Fibroblast of lung (primary cell): ENCODE data around the gene LMNTD2.

ENCODE experiments used
- EZH2 ChIP-seq: IDR thresholded peaks from 2 replicates; pipeline ENCODE4 v1.5.1; 2012; ENCODE audit warnings: low read length, control low read depth, mild to moderate bottlenecking; ENCODE audit errors: missing control alignments
- TF ChIP-seq, protein P1 (sequence below), 2 donors: IDR thresholded peaks in 1 of 2; conservative IDR thresholded peaks in 1 of 2; 1 replicate in 1 of 2; 2 replicates in 1 of 2; pipeline ENCODE4 v1.5.1; 2011 to 2012; ENCODE audit warnings: low read length in 2 of 2, control low read depth in 1 of 2, inconsistent platforms in 1 of 2, low read depth in 1 of 2, mild to moderate bottlenecking in 1 of 2

DNA sequence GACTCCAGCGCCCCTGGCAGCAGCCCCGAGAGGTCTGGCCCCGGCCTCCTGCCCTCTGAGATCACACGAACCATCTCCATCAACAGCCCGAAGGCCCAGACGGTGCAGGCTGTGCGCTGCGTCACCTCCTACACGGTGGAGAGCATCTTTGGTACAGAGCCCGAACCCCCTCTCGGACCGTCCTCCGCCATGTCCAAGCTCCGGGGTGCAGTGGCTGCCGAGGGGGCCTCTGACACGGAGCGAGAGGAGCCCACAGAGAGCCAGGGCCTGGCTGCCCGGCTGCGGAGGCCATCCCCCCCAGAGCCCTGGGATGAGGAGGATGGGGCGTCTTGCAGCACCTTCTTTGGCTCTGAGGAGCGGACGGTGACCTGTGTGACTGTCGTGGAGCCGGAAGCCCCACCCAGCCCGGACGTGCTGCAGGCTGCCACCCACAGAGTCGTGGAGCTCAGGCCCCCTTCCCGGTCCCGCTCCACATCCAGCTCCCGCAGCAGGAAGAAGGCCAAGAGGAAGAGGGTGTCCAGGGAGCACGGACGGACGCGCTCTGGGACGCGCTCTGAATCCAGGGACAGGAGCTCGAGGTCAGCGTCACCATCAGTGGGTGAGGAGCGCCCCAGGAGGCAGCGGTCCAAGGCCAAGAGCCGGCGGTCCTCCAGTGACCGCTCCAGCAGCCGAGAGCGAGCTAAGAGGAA, 47.6 kb upstream of the LMNTD2 start:
- TF ChIP-seq, protein P1, sequence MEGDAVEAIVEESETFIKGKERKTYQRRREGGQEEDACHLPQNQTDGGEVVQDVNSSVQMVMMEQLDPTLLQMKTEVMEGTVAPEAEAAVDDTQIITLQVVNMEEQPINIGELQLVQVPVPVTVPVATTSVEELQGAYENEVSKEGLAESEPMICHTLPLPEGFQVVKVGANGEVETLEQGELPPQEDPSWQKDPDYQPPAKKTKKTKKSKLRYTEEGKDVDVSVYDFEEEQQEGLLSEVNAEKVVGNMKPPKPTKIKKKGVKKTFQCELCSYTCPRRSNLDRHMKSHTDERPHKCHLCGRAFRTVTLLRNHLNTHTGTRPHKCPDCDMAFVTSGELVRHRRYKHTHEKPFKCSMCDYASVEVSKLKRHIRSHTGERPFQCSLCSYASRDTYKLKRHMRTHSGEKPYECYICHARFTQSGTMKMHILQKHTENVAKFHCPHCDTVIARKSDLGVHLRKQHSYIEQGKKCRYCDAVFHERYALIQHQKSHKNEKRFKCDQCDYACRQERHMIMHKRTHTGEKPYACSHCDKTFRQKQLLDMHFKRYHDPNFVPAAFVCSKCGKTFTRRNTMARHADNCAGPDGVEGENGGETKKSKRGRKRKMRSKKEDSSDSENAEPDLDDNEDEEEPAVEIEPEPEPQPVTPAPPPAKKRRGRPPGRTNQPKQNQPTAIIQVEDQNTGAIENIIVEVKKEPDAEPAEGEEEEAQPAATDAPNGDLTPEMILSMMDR (conservative IDR thresholded peaks at IDR 0.05 in 1 of 2, IDR thresholded peaks at IDR 0.05 in 1 of 2; ENCODE audit: low read depth in 1 of 2, low read length in 2 of 2), result no peak
- no peak for TF ChIP-seq EZH2
